ENCODE results near the gene USP25.

- TF ChIP-seq CTCF (IDR thresholded peaks at IDR 0.05), result no peak
- no peak for TF ChIP-seq POLR2A (IDR thresholded peaks at IDR 0.05)
These were observed 43.3 kb upstream of the USP25 start for GRCh38 chr21:15686506-15686905.
